ENCODE measurements around the gene CCDC77.

The CCDC77 gene

GRCh38 chr12:473863-474577 is 72.6 kb downstream of the CCDC77 start:
- DNase-seq, result no peak
- in situ Hi-C loops (cut with MboI; ENCODE audit: low pct_unique_long_range_greater_than_20kb, low sequenced_read_pairs), result no loop called here

- in situ Hi-C loops (cut with MboI; ENCODE audit: low pct_unique_long_range_greater_than_20kb, low sequenced_read_pairs), result no loop called here
- DNase-seq, result no peak
Measured at GRCh38 chr12:475286-475685, 73.8 kb downstream of the CCDC77 start.

DNA sequence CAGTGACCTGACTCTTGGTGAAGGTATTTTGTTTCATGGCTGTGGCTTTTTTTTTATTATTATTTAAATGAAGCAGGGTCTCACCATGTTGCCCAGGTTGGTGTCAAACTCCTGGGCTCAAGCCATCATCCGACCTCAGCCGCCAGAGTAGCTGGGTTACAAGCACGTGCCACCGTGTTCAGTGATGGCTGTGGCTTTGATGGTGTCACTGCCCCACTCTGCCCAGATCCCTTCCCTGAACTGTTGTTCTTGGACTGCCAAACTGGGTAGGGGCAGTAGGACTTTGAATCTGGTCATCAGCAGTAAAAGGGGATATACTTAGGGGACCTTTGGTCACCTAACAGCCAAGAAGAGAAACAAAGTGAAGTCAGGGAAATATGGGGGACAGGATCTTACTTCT is 77.7 kb downstream of the CCDC77 start:
- in situ Hi-C loops (cut with MboI; ENCODE audit: low pct_unique_long_range_greater_than_20kb, low sequenced_read_pairs), result no loop called here
- DNase-seq, result no peak

GRCh38 chr12:480831-481816 is 79.7 kb downstream of the CCDC77 start:
- in situ Hi-C loops (cut with MboI; ENCODE audit: low pct_unique_long_range_greater_than_20kb, low sequenced_read_pairs), result no loop called here
- peak; percentile 46 for DNase-seq

- DNase-seq, result peak; percentile 36
- in situ Hi-C loops (cut with MboI; ENCODE audit: low pct_unique_long_range_greater_than_20kb, low sequenced_read_pairs), result no loop called here
Measured at GRCh38 chr12:482061-482460, 80.6 kb downstream of the CCDC77 start.

- DNase-seq, result no peak
- in situ Hi-C loops (cut with MboI; ENCODE audit: low pct_unique_long_range_greater_than_20kb, low sequenced_read_pairs), result no loop called here
Measured at GRCh38 chr12:484096-484495, 82.7 kb downstream of the CCDC77 start.

DNA sequence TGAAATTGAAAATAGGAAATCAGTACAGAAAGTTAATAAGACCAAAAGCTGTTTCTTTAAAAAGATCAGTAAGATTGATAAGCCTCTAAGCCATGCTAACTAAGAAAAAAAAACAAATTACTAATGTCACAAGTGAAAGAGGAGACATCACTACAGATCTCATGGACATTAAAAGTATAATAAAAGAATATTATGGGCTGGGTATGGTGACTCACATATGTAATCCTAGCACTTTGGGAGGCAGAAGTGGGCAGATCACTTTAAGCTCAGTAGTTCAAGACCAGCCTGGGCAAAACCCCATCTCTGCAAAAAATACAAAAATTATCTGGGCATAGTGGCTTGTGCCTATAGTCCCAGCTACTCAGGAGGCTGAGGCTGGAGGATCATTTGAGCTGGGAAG is 88.8 kb downstream of the CCDC77 start:
- no peak for DNase-seq
- in situ Hi-C loops (cut with MboI; ENCODE audit: low pct_unique_long_range_greater_than_20kb, low sequenced_read_pairs), result no loop called here

Measured in KBM-7 (cell line).